GM12878 (cell line): Measurements from ENCODE around the gene HEXA. TPM values are rescaled to one million over a fixed set of nuclear protein-coding genes. Genes with fewer than 3 reads are reported as not detected.

Source experiments
- ATAC-seq: fragments of 200-7000 bp; cut with Tn5 transposase; 3 replicates; pipeline ENCODE4 v1.9.1; 2020; ENCODE audit warnings: mild to moderate bottlenecking, moderate library complexity
- BruUV-seq: library from RNA; stranded (reverse); fragments of 400-500 nt; replicated peaks from 2 replicates; lab custom pipeline; 2021; lab: Mats Ljungman, UMichigan
- CTCF ChIA-PET: fragments of 300-600 bp; sonication (Branson Sonifier 250); formaldehyde crosslinking; extraction: SDS; loops from one replicate; lab custom pipeline; 2021; ENCODE audit warnings: inconsistent platforms; lab: Yijun Ruan, JAX
- POLR2A ChIA-PET: fragments of 350-600 bp; formaldehyde crosslinking; extraction: SDS; loops from one replicate; lab custom pipeline; 2021; ENCODE audit warnings: inconsistent platforms; lab: Charles Lee
- RAD21 ChIA-PET: fragments of 300-600 bp; sonication (Branson Sonifier 250); formaldehyde crosslinking; loops from one replicate; lab custom pipeline; 2023; ENCODE audit warnings: antibody characterized with exemption; ENCODE audit not compliant: unreplicated experiment; lab: Charles Lee
- SMC1A ChIA-PET: fragments of 300-600 bp; sonication (Branson Sonifier 250); formaldehyde crosslinking; loops from one replicate; lab custom pipeline; 2023; ENCODE audit not compliant: unreplicated experiment, uncharacterized antibody; lab: Charles Lee
- DNase-seq: peaks from one replicate; pipeline ENCODE4 v3.0.0-alpha.2; 2011; ENCODE audit warnings: low read depth, low spot score
- FAIRE-seq: peaks from 3 replicates; lab custom pipeline; 2011; peaks lifted over from hg19 to GRCh38; lab: Jason Lieb, UNC
- H2AFZ ChIP-seq: 2 replicates; pipeline ENCODE4 v1.6.0; 2011; ENCODE audit warnings: low read depth, low read length, control low read depth; ENCODE audit not compliant: control insufficient read depth
- H3K27ac ChIP-seq: 2 replicates; pipeline ENCODE4 v1.5.1; 2011; ENCODE audit warnings: control low read depth; ENCODE audit not compliant: control insufficient read depth, insufficient read depth
- H3K27me3 ChIP-seq, 2 experiments: replicated peaks in 1 of 2; 2 replicates each; pipeline versions ENCODE4 v1.6.0 to v1.6.1; 2011; ENCODE audit warnings: low read length in 1 of 2; ENCODE audit not compliant: control insufficient read depth in 2 of 2, insufficient read depth in 2 of 2
- H3K36me3 ChIP-seq, 2 experiments: 2 replicates each; pipeline ENCODE4 v1.5.1; 2011; ENCODE audit warnings: low read length in 1 of 2; ENCODE audit not compliant: control insufficient read depth in 2 of 2, insufficient read depth in 2 of 2
- H3K4me1 ChIP-seq: 2 replicates; pipeline ENCODE4 v1.6.1; 2011; ENCODE audit warnings: mild to moderate bottlenecking, low read length, moderate library complexity, mixed read lengths; ENCODE audit not compliant: control insufficient read depth, insufficient read depth
- H3K4me2 ChIP-seq: 2 replicates; pipeline ENCODE4 v1.6.0; 2011; ENCODE audit warnings: control low read depth; ENCODE audit not compliant: control insufficient read depth, insufficient read depth
- H3K4me3 ChIP-seq: fragments of 200-600 bp; sonication (generic); 2 replicates; pipeline ENCODE4 v1.5.1; 2016
- H3K79me2 ChIP-seq: 2 replicates; pipeline ENCODE4 v1.6.0; 2011; ENCODE audit warnings: low read length; ENCODE audit not compliant: control insufficient read depth, insufficient read depth
- H3K9ac ChIP-seq: 2 replicates; pipeline ENCODE4 v1.8.0; 2011; ENCODE audit warnings: low read length, control low read depth, mixed read lengths; ENCODE audit not compliant: control insufficient read depth, insufficient read depth
- H3K9me3 ChIP-seq: replicated peaks from 3 replicates; pipeline ENCODE4 v1.5.1; 2011; ENCODE audit warnings: mild to moderate bottlenecking, low read length; ENCODE audit not compliant: control insufficient read depth, insufficient read depth
- H4K20me1 ChIP-seq: 2 replicates; pipeline ENCODE4 v1.6.0; 2011; ENCODE audit not compliant: control insufficient read depth, insufficient read depth
- BACH1 ChIP-seq: fragments of 450-650 bp; IDR thresholded peaks from 2 replicates; pipeline ENCODE4 v1.6.1; 2017; ENCODE audit warnings: mild to moderate bottlenecking, borderline replicate concordance
- CEBPZ ChIP-seq: fragments of 150-350 bp; IDR thresholded peaks from 2 replicates; pipeline ENCODE4 v1.6.1; 2016; ENCODE audit warnings: low read depth, low read length
- FOXM1 ChIP-seq: IDR thresholded peaks from 2 replicates; pipeline ENCODE4 v1.6.1; 2012; ENCODE audit warnings: low read depth, mild to moderate bottlenecking, inconsistent platforms, low read length, moderate library complexity
- KLF5 ChIP-seq: fragments of 450-650 bp; IDR thresholded peaks from 2 replicates; pipeline ENCODE4 v1.6.1; 2014; ENCODE audit warnings: mild to moderate bottlenecking; ENCODE audit not compliant: partially characterized antibody
- MEF2A ChIP-seq: IDR thresholded peaks from 2 replicates; pipeline ENCODE4 v1.6.1; 2011; ENCODE audit warnings: low read depth, mild to moderate bottlenecking, low read length, moderate library complexity; ENCODE audit not compliant: insufficient read depth
- MYC ChIP-seq: IDR thresholded peaks from 2 replicates; pipeline ENCODE4 v1.6.1; 2011; ENCODE audit warnings: mild to moderate bottlenecking, low read length, moderate library complexity, inconsistent platforms; ENCODE audit not compliant: insufficient read depth, insufficient replicate concordance, insufficient read length, severe bottlenecking
- NBN ChIP-seq: fragments of 450-650 bp; IDR thresholded peaks from 2 replicates; pipeline ENCODE4 v1.6.1; 2016
- NFYA ChIP-seq: IDR thresholded peaks from 2 replicates; pipeline ENCODE4 v1.6.1; 2011; ENCODE audit warnings: low read depth, mild to moderate bottlenecking, low read length, improper control_type of control experiment, borderline replicate concordance
- NFYB ChIP-seq: IDR thresholded peaks from 2 replicates; pipeline ENCODE4 v1.6.1; 2011; ENCODE audit warnings: low read depth, mild to moderate bottlenecking, low read length, improper control_type of control experiment, moderate library complexity; ENCODE audit not compliant: insufficient read depth
- POLR2A ChIP-seq: IDR thresholded peaks from 2 replicates; pipeline ENCODE4 v1.6.1; 2011; ENCODE audit warnings: low read depth, mild to moderate bottlenecking, low read length
- POLR2AphosphoS2 ChIP-seq: IDR thresholded peaks from 2 replicates; pipeline ENCODE4 v1.6.1; 2011; ENCODE audit warnings: low read depth, mild to moderate bottlenecking, low read length, improper control_type of control experiment, moderate library complexity
- POLR2AphosphoS5 ChIP-seq: IDR thresholded peaks from 2 replicates; pipeline ENCODE4 v1.6.1; 2011; ENCODE audit warnings: mild to moderate bottlenecking, low read length, inconsistent platforms
- SMC3 ChIP-seq: IDR thresholded peaks from 2 replicates; pipeline ENCODE4 v1.6.1; 2011; ENCODE audit warnings: low read length, improper control_type of control experiment, borderline replicate concordance
- SP1 ChIP-seq: IDR thresholded peaks from one replicate; pipeline ENCODE4 v1.6.1; 2011; ENCODE audit warnings: low read depth, low read length
- SUZ12 ChIP-seq: fragments of 200-600 bp; sonication (generic); IDR thresholded peaks from one replicate; pipeline ENCODE4 v1.6.1; 2018; ENCODE audit warnings: antibody characterized with exemption, mild to moderate bottlenecking; ENCODE audit not compliant: unreplicated experiment
- TBL1XR1 ChIP-seq: IDR thresholded peaks from 2 replicates; pipeline ENCODE4 v1.6.1; 2012; ENCODE audit warnings: low read depth, low read length, improper control_type of control experiment
- ZNF24 ChIP-seq: fragments of 450-650 bp; IDR thresholded peaks from 2 replicates; pipeline ENCODE4 v1.6.1; 2017; ENCODE audit warnings: antibody characterized with exemption, mild to moderate bottlenecking
- ZNF384 ChIP-seq: IDR thresholded peaks from 2 replicates; pipeline ENCODE4 v1.6.1; 2012; ENCODE audit warnings: low read depth, mild to moderate bottlenecking, low read length, improper control_type of control experiment, borderline replicate concordance
- WGBS: methylation state at CpG from one replicate; pipeline ENCODE4 v1.1.6; 2016; ENCODE audit warnings: low lambda C conversion rate; ENCODE audit not compliant: insufficient replicate concordance, insufficient coverage; ENCODE audit errors: missing lambda C conversion rate; 5-methylcytosine and 5-hydroxymethylcytosine counted together
- in situ Hi-C: fragments of 300-500 bp; cut with MboI; formaldehyde crosslinking; loops from 9 replicates; pipeline ENCODE4 v1.14.3; 2018; ENCODE audit warnings: mixed read lengths
- intact Hi-C: fragments of 100-400 bp; cut with micrococcal nuclease; formaldehyde crosslinking; loops from one replicate; pipeline ENCODE4 v1.14.2; 2022; ENCODE audit not compliant: unreplicated experiment
- polyA plus RNA-seq, 11 experiments: library from polyadenylated mRNA; depleted of rRNA in 4 of 11; unstranded in 6 of 11; stranded (reverse) in 5 of 11; fragments of >200 nt; fragmentation: Nextera tagmentation in 4 of 11; fragmentation: Illumina TruSeq in 1 of 11; extraction: Ambion mirVana in 4 of 11; extraction: Trizol in 1 of 11; gene quantifications; 1 replicate in 1 of 11; 2 replicates in 10 of 11; pipeline versions ENCODE4 v1.2.1 to v1.2.3, GENCODE V29; 2011 to 2016; ENCODE audit warnings: inconsistent platforms in 2 of 11, missing spikeins in 2 of 11, low read depth in 1 of 11
- total RNA-seq, 4 experiments: library from RNA; depleted of rRNA in 3 of 4; stranded (reverse); fragments of >200 nt in 3 of 4; fragmentation: Illumina TruSeq in 1 of 4; extraction: Trizol in 1 of 4; gene quantifications; 2 replicates each; pipeline versions ENCODE4 v1.2.1 to v1.2.3, GENCODE V29; 2013 to 2021

The HEXA gene
- total and polyA plus RNA-seq, 10 of the 15 experiments (the other 5 are each of a cell fraction or from before 2014, with no cell fraction given): 24.5 to 151 (median 69.3) TPM

GRCh38 chr15:72377331-72377730, 1.5 kb upstream of the HEXA start:
- no peak for DNase-seq
- 100% methylated on average over 1 of the region's 1 CpG for WGBS
- FAIRE-seq: no peak
- Histone ChIP-seq H3K4me3 (no peak overlapping the region), H3K9ac (no peak overlapping the region), H3K9me3 (no peaks in the 10 kb centered on the region), H3K36me3 (no peaks in the 10 kb centered on the region), H3K27me3 (no peaks in the 10 kb centered on the region), H2AFZ (no peak overlapping the region), H3K4me1 (peaks cover 16% of the 10 kb centered on the region), H3K27ac (no peak overlapping the region), H4K20me1 (no peaks in the 10 kb centered on the region), H3K79me2 (peaks cover 40% of the 10 kb centered on the region), H3K4me2 (no peak overlapping the region)
- intact Hi-C loops (loop anchor here (5.0 kb wide), 1 partner anchor 95 kb away; the partner anchor contains the start of gene ARIH1), in situ Hi-C loops (no loop called here)
- BruUV-seq: no TSS peak
- ChIA-PET SMC1A (interaction anchor here (1.0 kb wide), 1 partner anchor 154 kb away, joined by 5 read pairs; no protein-coding TSS in a partner anchor), CTCF (interaction anchor here (1.0 kb wide), 1 partner anchor 96 kb away, joined by 4 read pairs; no protein-coding TSS in a partner anchor), POLR2A (no interaction called here), RAD21 (no interaction called here)
- TF ChIP-seq MYC: no peak
- no peak for TF ChIP-seq BACH1
- TF ChIP-seq POLR2A: no peak
- no peak for TF ChIP-seq POLR2AphosphoS2
- TF ChIP-seq NBN: no peak
- TF ChIP-seq ZNF384: no peak
- TF ChIP-seq SUZ12: no peak
- TF ChIP-seq SMC3: no peak
- no peak for TF ChIP-seq CEBPZ
- no peak for TF ChIP-seq ZNF24
- no peak for TF ChIP-seq NFYA
- no peak for TF ChIP-seq FOXM1
- no peak for TF ChIP-seq TBL1XR1
- no peak for TF ChIP-seq NFYB
- no peak for TF ChIP-seq MEF2A
- TF ChIP-seq KLF5: no peak
- no peak for TF ChIP-seq POLR2AphosphoS5
- TF ChIP-seq SP1: no peak
- no peak for ATAC-seq
